Superior temporal gyrus (tissue), 1 donor: ENCODE data around the gene GNA12.

Source experiments
- DNase-seq: peaks from one replicate; pipeline ENCODE4 v3.0.0-alpha.2; 2016; ENCODE audit errors: extremely low spot score

GNA12 gene

DNA sequence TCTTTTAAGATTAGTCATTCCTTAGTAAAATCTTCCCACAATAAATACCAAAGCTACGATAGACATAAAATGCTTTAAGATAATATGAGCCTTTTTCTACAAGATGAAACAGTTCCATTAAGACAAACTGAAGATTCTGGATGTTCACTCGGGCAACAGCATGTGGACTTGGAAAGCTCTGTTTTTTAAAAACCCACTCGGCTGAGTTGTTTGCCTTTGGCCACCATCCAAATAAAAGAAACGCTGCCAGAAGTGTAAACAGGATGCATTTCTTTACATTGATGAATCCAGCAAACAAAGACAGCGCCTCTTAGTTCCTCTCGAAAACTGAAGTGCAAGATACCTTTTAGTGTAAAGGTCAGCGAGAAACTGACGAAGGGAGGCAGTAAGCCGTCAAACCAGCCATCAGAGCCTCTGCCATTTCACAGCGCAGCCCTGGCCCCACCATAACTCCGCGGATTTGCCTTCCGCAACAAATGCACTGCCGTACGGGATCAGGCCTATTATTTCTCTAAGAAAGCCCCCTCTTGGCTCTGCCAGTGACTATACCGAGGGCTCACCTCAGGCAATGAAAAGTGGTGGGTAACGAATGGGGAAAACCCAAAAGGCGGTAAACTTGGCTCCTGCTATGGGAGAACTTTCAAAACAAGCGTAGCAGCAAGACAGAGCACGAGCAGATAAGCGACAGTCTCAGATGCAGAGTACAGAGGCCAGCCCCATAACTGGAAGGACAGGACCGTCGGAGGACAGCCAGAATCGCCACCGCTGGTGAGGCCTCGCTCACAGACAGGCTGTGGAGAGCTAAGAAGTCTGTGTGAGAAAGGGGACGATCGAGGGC, 41.4 kb downstream of the GNA12 start:
- DNase-seq, result no peak

GRCh38 chr7:2802101-2802500, 42.0 kb downstream of the GNA12 start:
- no peak for DNase-seq

DNA sequence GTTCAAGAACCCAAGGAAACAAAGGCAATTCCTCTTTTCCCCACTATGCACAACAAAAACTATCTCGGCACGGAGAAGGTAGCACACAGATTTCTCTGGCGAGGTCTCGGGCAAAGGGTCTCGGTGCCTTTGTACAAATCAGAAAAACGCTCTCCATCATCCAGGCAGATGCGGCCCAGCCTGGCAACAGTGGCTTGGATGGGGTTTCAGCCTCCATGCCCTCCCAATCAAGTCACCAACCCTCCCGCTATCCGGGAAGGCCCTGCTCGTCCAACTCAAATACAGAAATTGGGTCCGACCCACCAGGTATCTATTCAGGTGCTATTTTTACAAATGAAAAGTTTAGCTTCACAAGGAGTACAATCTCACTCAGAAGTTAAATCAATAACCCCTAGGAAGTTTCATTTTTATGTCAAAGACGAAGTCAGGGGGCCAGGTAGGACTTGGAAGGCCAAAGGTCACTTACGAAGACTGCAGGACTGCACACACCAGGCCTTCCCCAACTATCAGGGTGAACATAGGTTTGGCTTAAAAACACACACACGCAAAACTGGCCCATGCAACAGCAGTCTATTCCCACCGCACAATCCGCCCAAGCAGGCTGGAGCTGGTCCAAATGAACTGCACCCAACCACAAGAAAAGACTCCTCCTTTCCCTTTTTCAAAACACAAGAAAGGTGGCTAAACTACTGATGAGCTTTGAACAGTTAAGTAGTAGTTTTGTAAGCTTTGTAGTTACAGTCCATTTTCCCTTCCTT, 43.0 kb downstream of the GNA12 start:
- no peak for DNase-seq

- no peak for DNase-seq
Measured at GRCh38 chr7:2800220-2800930, 43.7 kb downstream of the GNA12 start.

DNA sequence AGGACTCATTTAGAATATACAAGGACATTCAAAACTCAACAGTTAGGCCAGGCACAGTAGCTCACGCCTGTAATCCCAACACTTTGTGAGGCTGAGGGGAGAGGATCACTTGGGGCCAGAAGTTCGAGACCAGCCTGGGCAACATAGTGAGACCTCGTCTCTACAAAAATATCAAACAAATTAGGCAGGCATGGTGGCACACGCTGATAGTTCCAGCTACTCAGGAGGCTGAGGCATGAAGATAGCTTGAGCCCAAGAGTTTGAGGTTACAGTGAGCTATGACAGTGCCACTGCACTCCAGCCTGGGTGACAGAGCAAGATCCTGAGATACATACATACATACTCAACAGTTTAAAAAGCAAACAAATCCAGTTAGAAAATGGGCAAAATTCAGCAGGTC, 44.9 kb downstream of the GNA12 start:
- no peak for DNase-seq

DNA sequence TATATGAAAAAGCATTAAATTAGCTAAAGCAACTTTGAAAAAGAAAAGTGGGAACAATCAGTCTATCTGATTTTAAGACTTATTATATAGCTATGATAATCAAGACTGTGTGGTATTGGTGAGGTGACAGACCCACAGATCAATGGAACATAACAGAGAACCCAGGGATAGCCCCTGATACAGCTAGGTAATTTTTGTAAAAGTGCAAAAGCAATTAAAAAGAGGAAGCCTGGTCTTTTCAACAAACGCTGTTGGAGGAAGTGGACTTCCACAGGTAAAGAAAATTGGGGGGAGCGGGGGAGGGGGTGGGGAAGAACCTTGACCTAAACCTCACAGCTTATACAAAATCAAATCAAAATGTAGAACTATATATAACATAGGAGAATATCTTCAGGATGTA, 45.4 kb downstream of the GNA12 start:
- no peak for DNase-seq

DNA sequence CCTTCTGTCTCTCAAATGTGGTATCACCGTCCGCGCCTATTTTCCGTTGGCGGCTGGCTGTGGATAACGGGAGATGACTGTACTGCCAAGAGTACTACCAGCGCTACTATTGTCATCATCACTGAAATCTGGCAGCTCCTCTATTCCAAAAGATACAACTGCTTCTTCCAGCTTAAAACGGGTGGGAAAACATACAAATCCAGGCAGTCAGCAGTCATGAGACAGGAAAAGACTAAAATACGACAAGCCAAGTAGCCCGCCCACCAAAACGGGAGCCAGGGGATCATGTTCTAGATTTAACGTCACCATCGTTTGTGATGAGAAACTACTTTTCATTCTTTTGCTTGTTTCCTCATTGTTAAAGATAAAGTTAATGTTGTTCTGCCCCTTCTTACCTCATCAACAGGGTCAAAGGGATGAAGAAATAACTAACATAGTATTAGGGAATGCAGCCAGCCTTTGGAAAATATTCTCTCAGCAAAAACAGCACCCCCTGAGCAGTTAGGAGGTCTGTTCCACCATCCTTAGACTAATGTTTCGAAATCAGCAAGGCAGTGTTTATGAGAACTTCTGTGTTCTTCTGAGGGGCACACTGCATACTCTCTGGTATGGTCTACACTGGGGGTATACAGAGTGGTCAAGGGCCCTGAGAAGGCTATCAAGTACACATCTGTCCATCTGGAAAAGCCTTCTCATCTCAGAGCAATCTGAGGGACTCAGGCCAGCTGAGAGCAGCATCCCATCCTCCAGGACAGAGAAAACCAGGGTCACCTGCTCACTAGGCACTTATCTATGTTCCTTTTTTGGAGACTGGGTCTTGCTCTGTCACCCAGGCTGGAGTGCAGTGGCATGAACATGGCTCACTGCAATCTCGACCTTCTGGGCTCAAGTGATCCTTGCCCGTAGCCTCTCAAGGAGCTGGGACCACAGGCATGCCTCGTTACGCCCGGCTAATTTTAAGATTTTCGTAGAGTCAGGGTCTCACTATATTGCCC, 47.5 kb downstream of the GNA12 start:
- peak; percentile 66 for DNase-seq

GRCh38 chr7:2795906-2796305, 48.2 kb downstream of the GNA12 start:
- no peak for DNase-seq

DNA sequence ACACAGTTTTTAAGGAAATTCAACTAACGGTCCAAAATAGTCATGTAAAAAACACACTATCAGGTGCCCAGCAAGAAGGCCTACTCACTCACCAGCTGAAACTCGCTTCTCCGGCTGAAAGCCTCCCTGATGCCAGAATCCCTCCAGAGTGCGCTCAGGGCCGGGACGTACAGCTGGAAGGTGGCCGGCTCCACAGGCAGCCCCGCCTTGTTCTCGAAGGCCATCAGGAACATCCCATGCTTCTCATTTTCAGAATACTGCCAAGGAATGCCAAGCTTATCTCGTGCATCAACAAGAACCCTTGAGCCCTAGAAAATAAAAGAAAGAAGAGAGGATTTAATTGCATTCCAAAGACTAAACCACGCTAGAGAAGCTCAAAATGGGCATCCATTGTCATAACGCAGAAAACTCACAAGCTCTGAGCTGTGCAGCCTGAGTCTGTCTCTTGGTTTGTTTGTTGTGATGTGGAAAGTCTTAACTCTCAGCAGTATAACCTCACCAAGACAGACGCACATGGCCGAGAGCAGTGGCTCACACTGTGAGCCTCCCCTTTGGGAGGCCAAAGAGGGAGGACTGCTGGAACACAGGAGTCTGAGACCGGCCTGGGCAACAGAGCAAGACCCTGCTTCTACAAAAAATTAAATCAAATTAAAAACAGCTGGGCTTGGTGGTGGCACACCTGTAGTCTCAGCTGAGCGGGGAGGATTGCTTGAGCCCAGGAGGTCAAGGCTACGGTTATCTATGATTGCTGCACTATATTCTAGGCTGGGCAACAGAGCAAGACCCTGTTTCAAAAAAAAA, 49.1 kb downstream of the GNA12 start:
- no peak for DNase-seq

GRCh38 chr7:2792856-2793487, 51.1 kb downstream of the GNA12 start:
- DNase-seq, result no peak

GRCh38 chr7:2792235-2792634, 51.9 kb downstream of the GNA12 start:
- DNase-seq, result no peak

DNA sequence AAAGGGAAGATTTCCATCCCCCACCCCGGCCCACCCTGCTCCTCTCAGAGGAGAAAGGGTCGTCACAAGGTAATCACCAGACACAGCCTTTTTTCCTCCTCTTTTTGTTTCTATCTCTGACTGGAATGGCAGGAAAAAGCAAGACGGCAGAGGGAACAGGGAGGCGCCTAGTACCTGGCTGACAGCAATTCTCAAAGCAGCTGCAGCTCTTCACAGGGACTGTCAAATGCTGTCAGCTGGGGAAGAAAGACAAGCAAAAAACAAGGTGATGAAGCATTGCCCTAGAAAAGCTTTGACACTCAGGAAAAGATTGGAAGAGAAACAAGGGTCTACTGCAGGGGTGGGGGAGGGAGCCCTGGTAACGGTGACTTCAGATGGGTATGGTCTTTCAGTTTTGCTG, 52.7 kb downstream of the GNA12 start:
- DNase-seq, result no peak

DNA sequence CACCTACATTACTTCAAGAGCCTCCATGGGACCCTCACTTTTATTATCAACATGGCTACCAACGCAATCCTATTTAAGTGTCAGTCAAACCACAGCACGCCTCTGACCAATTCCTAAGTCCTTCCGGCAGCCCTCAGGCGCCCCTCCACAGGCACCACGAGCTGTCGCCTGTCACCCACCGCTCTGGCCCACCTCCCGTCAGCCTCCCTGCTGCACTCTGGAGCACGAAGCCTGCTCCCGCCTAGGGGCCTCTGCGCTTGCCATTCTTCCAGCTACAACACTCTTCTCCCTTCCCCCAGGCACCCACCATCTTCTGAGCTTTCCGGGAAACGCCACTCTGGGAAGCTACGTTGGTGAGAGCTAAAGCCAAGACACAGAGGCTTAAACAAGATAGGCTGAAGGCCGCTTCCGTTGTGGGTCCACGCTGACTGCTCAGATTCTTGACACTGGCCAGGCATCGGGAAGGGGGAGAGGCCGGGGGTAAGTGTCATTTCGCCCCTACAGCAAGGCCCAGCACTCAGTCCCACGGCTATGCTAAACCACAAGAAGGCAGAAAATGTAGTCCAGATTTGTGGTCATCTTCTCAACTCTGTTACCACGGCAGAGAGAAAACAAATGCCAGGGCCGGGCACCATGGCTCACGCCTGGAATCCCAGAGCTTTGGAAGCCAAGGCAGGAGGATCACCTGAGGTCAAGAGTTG, 56.7 kb downstream of the GNA12 start:
- DNase-seq, result no peak

DNA sequence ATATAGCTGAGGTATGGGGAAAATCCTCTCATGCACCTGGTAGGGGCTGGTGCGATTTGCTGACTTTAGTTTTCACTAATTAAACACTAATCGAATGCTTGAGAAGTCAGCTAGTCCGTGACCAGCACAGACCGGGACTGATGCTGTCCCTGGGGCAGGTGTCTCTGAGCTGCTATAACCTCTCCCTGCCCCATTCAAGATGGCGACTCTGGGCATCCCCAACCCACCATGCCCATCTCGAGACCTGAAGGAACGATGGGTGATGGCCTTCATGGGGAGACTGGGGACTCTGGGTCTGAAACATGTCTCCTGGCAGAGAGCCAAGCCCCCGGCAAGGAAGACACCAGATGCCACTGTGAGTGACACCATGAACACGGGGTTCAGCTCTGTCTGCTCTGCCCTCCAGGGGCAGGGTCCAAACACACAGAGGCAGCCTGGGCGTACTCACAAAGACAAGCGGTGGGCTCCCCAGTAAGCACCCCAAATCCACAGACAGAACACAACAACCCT, 57.4 kb downstream of the GNA12 start:
- no peak for DNase-seq

- no peak for DNase-seq
Measured at GRCh38 chr7:2785071-2785500, 59.0 kb downstream of the GNA12 start.

DNA sequence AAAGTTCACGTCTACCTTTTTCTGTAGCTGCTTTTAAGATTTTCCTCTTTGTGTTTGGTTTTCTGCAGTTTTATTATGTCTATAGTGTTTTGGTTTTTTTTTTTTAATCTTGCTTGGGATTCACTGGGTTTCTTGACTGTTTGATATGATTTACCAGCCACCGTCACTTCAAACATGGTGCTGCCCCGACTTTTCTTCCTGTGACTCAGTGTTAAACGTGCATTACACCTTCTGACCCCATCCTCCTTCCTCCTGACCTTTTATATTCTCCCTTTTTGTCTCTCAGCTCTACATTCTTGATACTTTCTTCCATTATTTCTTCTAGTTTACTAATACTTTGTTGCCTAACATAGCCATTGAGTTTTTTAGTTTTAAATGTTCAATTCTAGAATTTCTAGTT, 61.5 kb downstream of the GNA12 start:
- no peak for DNase-seq

DNA sequence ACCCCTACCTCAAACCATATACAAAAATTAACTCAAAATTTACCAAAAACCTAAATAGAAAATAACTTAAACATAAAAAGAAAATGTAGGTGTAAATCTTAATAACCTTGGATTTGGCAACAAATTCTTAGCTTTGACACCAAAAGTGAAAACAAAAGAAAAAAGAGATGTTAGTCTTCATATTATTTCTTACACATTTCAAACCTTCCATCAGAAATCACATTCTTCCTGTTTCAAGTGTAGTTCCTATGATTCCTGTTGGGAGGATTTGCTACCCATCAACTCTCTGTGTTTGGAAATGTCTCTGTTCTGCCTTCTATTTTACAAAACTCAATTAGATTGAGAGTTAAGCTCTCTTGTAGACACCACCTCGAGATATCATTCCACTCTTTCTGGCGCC, 62.0 kb downstream of the GNA12 start:
- no peak for DNase-seq

GRCh38 chr7:2781636-2782035, 62.5 kb downstream of the GNA12 start:
- DNase-seq, result no peak

- no peak for DNase-seq
Measured at GRCh38 chr7:2779051-2779450, 65.1 kb downstream of the GNA12 start.
